Activated CD4-positive, alpha-beta memory T cell treated with anti-CD3 and anti-CD28 coated beads for 36 hours (primary cell): ENCODE results near the gene KIAA1671. TPM values are rescaled to one million over a fixed set of nuclear protein-coding genes. Genes with fewer than 3 reads are reported as not detected.

Experiments
- CTCF ChIA-PET: fragments of 350-600 bp; sonication (Branson Sonifier 250); formaldehyde crosslinking; loops from one replicate; lab custom pipeline; 2021; ENCODE audit warnings: antibody characterized with exemption, inconsistent platforms; lab: Charles Lee
- POLR2A ChIA-PET: fragments of 350-600 bp; sonication (Branson Sonifier 250); formaldehyde crosslinking; loops from one replicate; lab custom pipeline; 2021; ENCODE audit warnings: antibody characterized with exemption; lab: Charles Lee
- DNase-seq: peaks from one replicate; pipeline ENCODE4 v3.0.0-alpha.2; 2020
- H3K27ac Mint-ChIP-seq: one replicate; pipeline ENCODE4 v1.8.0; 2021; ENCODE audit warnings: mixed read lengths
- H3K27me3 Mint-ChIP-seq: one replicate; pipeline ENCODE4 v1.8.0; 2021; ENCODE audit warnings: mixed read lengths
- H3K36me3 Mint-ChIP-seq: one replicate; pipeline ENCODE4 v1.8.0; 2021; ENCODE audit warnings: mixed read lengths
- H3K4me1 Mint-ChIP-seq: one replicate; pipeline ENCODE4 v1.8.0; 2021; ENCODE audit warnings: low read depth, mixed read lengths
- H3K4me3 Mint-ChIP-seq: one replicate; pipeline ENCODE4 v1.8.0; 2021; ENCODE audit warnings: mild to moderate bottlenecking, mixed read lengths
- H3K9me3 Mint-ChIP-seq: one replicate; pipeline ENCODE4 v1.8.0; 2021; ENCODE audit warnings: mixed read lengths
- intact Hi-C: fragments of 100-400 bp; cut with micrococcal nuclease; formaldehyde crosslinking; loops from one replicate; pipeline ENCODE4 v1.15.1; 2023
- total RNA-seq, 2 experiments: library from RNA; stranded (reverse); gene quantifications; one replicate each; pipeline ENCODE4 v1.2.3, GENCODE V29; 2021

The KIAA1671 gene
- total RNA-seq, 2 experiments from 2014 or later: 6.5 to 6.8 TPM

GRCh38 chr22:25077964-25078363 is 125.4 kb downstream of the KIAA1671 start:
- H3K27ac Mint-ChIP-seq: no peak overlapping the region
- H3K4me3 Mint-ChIP-seq: no peak overlapping the region
- intact Hi-C loops: loop anchor here (5.0 kb wide), 1 partner anchor 369 kb away; no protein-coding TSS in a partner anchor
- no peaks in the 10 kb centered on the region for H3K9me3 Mint-ChIP-seq
- H3K4me1 Mint-ChIP-seq: peaks cover 54% of the 10 kb centered on the region
- no peaks in the 10 kb centered on the region for H3K36me3 Mint-ChIP-seq
- no peak for DNase-seq
- no peaks in the 10 kb centered on the region for H3K27me3 Mint-ChIP-seq
- ChIA-PET CTCF (interaction anchor here (0.6 to 4.0 kb wide), 7 partner anchors 10 to 95 kb away, joined by 3 to 40 read pairs (median 10); no protein-coding TSS in a partner anchor), POLR2A (interaction anchor here (1.3 to 1.8 kb wide), 2 partner anchors 8 to 9 kb away, joined by 3 to 6 read pairs; no protein-coding TSS in a partner anchor)

DNA sequence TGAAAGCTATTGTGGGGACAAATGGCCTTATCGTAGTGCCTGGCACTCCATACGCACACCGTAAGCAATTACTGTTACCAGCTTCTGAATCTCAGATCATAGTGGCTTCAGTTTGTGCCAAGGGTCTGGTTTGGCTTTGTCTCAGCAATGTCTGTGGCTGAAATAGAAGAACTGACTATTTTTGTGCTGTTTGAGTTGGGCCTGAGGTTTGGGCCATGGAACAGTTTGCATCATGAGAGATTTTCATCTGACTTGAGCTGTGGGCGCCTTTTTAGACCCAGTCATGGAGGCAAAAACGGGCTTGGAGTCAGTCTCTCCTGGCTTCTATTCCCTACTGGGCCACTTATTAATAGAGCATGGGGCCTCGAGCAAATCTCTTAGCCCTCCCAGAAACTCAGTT is 126.1 kb downstream of the KIAA1671 start:
- peak; percentile 34 for DNase-seq
- intact Hi-C loops: loop anchor here (5.0 kb wide), 1 partner anchor 369 kb away; no protein-coding TSS in a partner anchor
- Mint-ChIP-seq H3K4me3 (no peak overlapping the region), H3K9me3 (no peaks in the 10 kb centered on the region), H3K4me1 (peaks cover 50% of the 10 kb centered on the region), H3K27ac (no peak overlapping the region), H3K27me3 (no peaks in the 10 kb centered on the region), H3K36me3 (no peaks in the 10 kb centered on the region)
- ChIA-PET POLR2A (interaction anchor here (0.6 to 1.3 kb wide), 2 partner anchors 9 kb away, joined by 3 read pairs; no protein-coding TSS in a partner anchor), CTCF (interaction anchor here (0.8 to 4.0 kb wide), 5 partner anchors 10 to 31 kb away, joined by 3 to 37 read pairs (median 4); no protein-coding TSS in a partner anchor)

GRCh38 chr22:25080855-25081254 is 128.3 kb downstream of the KIAA1671 start:
- H3K4me1 Mint-ChIP-seq: peaks cover 48% of the 10 kb centered on the region
- POLR2A ChIA-PET: interaction anchor here (0.6 to 0.8 kb wide), 2 partner anchors 22 to 278 kb away, joined by 3 read pairs; no protein-coding TSS in a partner anchor
- CTCF ChIA-PET: interaction anchor here (0.6 to 4.6 kb wide), 21 partner anchors 8 to 1250 kb away, joined by 3 to 38 read pairs (median 4); no protein-coding TSS in a partner anchor

DNA sequence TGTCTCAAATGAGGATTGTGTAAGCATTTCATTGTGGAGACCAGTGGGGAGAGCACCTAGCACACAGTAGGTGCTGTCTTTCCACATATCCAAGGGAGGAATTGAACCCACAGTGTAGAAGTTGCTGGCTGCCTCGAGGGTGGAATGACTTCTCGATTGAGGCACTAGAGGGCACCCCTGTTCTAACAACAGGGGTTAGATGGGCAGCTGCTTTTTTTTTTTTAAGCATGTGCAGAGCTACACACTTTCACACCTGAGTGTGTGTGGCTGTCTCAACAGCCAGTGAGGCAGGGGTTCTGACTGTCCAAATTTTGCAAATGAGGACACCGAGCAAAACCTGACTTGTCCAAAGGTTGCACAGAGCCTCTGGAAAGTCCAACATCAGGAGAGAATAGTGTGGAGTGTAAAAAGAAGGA is 128.9 kb downstream of the KIAA1671 start:
- POLR2A ChIA-PET: interaction anchor here (0.6 to 0.8 kb wide), 2 partner anchors 22 to 279 kb away, joined by 3 read pairs; no protein-coding TSS in a partner anchor
- CTCF ChIA-PET: interaction anchor here (0.7 to 4.6 kb wide), 22 partner anchors 8 to 1249 kb away, joined by 3 to 38 read pairs (median 4); no protein-coding TSS in a partner anchor
- intact Hi-C loops: loop anchor here (5.0 to 10.0 kb wide), 2 partner anchors 91 to 253 kb away; no protein-coding TSS in a partner anchor
- peak; percentile 72 for DNase-seq
- Mint-ChIP-seq H3K27ac (no peak overlapping the region), H3K27me3 (no peaks in the 10 kb centered on the region), H3K36me3 (no peaks in the 10 kb centered on the region), H3K4me3 (no peak overlapping the region), H3K9me3 (no peaks in the 10 kb centered on the region), H3K4me1 (peaks cover 48% of the 10 kb centered on the region)

More at GRCh38 chr22:25080855-25081254, 128.3 kb downstream of the KIAA1671 start:
- Mint-ChIP-seq H3K9me3 (no peaks in the 10 kb centered on the region), H3K4me3 (no peak overlapping the region), H3K27ac (no peak overlapping the region), H3K36me3 (no peaks in the 10 kb centered on the region), H3K27me3 (no peaks in the 10 kb centered on the region)
- no peak for DNase-seq
- intact Hi-C loops: loop anchor here (5.0 to 10.0 kb wide), 2 partner anchors 91 to 254 kb away; no protein-coding TSS in a partner anchor

DNA sequence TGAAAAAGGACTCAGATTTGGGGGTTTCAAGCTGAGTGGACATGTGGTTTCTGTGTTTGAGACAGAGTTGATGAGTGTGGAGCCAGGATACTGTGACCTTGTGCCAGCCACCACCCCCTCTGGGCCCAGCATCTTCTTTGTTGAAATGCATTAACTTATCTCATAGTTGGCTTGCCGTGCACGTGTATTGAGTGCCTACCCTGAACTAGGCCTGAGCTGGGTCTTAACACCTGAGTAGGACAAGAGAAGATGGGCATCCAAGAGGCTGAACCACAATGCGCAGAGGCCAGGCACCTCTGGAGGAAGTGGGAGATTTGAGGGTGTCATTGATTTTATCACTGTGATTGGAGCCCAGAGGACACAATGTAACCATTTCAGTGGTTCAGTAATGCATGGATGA is 129.6 kb downstream of the KIAA1671 start:
- no peak overlapping the region for H3K4me3 Mint-ChIP-seq
- ChIA-PET POLR2A (no interaction called here), CTCF (interaction anchor here (0.7 to 4.6 kb wide), 19 partner anchors 8 to 1249 kb away, joined by 3 to 38 read pairs (median 5); no protein-coding TSS in a partner anchor)
- no peaks in the 10 kb centered on the region for H3K36me3 Mint-ChIP-seq
- no peaks in the 10 kb centered on the region for H3K27me3 Mint-ChIP-seq
- DNase-seq: no peak
- H3K27ac Mint-ChIP-seq: no peak overlapping the region
- no peaks in the 10 kb centered on the region for H3K9me3 Mint-ChIP-seq
- intact Hi-C loops: loop anchor here (5.0 to 10.0 kb wide), 2 partner anchors 90 to 253 kb away; no protein-coding TSS in a partner anchor
- H3K4me1 Mint-ChIP-seq: peaks cover 48% of the 10 kb centered on the region

DNA sequence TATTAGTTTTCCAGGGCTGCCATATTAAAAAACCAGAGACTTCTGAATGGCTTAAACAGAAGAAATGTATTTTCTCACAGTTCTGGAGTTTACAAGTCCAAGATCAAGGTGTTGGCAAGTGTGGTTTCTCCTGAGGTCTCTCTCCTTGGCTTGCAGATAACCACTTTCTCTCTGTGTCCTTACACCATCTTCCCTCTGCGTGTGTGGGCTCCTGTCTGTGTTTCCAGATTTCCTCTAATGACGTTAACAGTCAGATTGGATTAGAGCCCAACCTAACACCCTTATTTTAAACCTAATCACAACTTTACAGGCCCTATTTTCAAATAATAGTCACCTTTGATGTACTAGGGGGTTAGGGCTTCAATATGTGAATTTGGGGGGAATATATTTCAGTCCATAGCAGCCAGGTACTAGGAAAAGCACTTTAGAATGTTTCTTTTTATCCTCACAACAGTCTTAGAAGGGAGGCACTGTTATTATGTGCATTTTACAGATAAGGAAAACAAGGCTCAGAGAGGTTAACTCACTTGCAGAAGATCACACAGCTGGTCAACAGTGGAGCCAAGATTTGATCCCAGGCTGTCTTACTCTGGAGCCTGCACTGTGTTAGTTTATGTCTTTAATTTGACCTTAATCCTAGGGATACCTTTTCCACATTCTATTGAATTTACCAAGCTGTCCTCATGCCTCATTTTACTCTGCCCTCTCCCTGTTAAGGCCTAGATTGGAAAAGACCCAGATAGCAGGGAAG is 130.7 kb downstream of the KIAA1671 start:
- POLR2A ChIA-PET: no interaction called here
- Mint-ChIP-seq H3K27ac (no peak overlapping the region), H3K4me3 (no peak overlapping the region), H3K9me3 (no peaks in the 10 kb centered on the region), H3K36me3 (no peaks in the 10 kb centered on the region), H3K4me1 (peaks cover 38% of the 10 kb centered on the region), H3K27me3 (no peaks in the 10 kb centered on the region)
- intact Hi-C loops: loop anchor here (5.0 to 10.0 kb wide), 2 partner anchors 89 to 252 kb away; no protein-coding TSS in a partner anchor
- DNase-seq: no peak
- CTCF ChIA-PET: interaction anchor here (2.0 to 4.6 kb wide), 4 partner anchors 14 to 89 kb away, joined by 4 to 38 read pairs (median 32); no protein-coding TSS in a partner anchor

- Mint-ChIP-seq H3K27me3 (no peaks in the 10 kb centered on the region), H3K36me3 (no peaks in the 10 kb centered on the region), H3K27ac (no peak overlapping the region), H3K9me3 (no peaks in the 10 kb centered on the region), H3K4me1 (peaks cover 33% of the 10 kb centered on the region), H3K4me3 (no peak overlapping the region)
- ChIA-PET CTCF (interaction anchor here (4.6 kb wide), 1 partner anchor 27 kb away, joined by 38 read pairs; no protein-coding TSS in a partner anchor), POLR2A (no interaction called here)
- intact Hi-C loops: loop anchor here (5.0 to 10.0 kb wide), 2 partner anchors 88 to 251 kb away; no protein-coding TSS in a partner anchor
- DNase-seq: no peak
Measured at GRCh38 chr22:25083807-25084200, 131.3 kb downstream of the KIAA1671 start.

DNA sequence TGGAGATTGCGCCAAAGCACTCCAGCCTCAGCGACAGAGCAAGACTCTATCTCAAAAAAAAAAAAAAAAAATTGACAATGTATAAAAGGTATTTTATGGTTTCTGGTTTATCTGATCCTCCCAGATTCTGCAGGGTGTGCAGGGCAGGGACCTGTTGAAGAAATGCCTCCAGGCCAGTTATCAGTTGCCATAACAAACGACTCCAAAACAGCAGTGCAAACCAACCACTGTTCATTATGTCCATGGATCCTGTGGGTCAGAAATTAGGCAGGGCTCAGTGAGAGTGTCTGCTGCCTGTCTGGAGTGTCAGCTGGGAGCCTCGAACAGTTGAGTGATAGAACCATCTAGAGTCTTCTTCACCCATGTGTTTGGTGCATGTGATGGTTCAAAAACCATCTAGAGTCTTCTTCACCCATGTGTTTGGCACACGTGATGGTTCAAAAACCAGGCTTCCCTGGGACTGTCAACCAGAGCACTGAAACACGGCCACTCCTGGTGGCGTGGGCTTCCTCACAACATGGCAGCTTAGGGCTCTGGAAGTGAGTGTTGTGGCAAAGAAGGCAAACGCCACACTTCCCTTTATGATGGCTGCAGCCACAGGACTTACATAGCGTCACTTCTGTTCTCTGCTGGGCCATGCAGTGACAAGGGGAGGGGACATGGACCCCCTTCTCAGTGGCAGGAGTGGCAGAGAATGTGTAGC is 132.0 kb downstream of the KIAA1671 start:
- H3K27ac Mint-ChIP-seq: no peak overlapping the region

DNA sequence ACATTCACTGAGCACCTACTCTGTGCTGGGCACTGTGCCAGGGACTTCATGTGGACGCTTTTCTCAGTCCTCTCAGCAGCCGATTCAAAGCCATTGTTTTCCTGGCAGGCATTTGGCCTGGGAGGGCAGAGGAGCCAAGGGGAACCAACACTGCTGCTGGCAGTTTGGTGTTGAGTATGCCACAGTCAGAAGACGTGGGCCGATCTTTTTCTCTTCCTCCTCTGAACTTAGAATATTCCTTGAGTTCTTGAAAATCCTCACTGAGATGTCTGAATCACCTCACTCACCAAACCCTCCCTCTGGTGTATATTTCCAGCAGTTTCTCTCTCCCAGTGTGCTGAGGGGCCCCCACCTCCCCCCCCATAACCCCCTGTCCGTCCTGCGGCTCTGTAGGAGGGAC is 132.6 kb downstream of the KIAA1671 start:
- H3K4me1 Mint-ChIP-seq: peaks cover 33% of the 10 kb centered on the region
- H3K4me3 Mint-ChIP-seq: no peak overlapping the region
- DNase-seq: no peak
- POLR2A ChIA-PET: interaction anchor here (1.3 to 2.1 kb wide), 2 partner anchors 9 to 12 kb away, joined by 4 to 29 read pairs; no protein-coding TSS in a partner anchor
- no peaks in the 10 kb centered on the region for H3K9me3 Mint-ChIP-seq
- H3K36me3 Mint-ChIP-seq: no peaks in the 10 kb centered on the region
- CTCF ChIA-PET: no interaction called here
- no peaks in the 10 kb centered on the region for H3K27me3 Mint-ChIP-seq
- intact Hi-C loops: loop anchor here (5.0 to 10.0 kb wide), 3 partner anchors 250 to 662 kb away; no protein-coding TSS in a partner anchor
- H3K27ac Mint-ChIP-seq: no peak overlapping the region

More for the DNA sequence above, 132.0 kb downstream of the KIAA1671 start:
- H3K36me3 Mint-ChIP-seq: no peaks in the 10 kb centered on the region
- no peak overlapping the region for H3K4me3 Mint-ChIP-seq
- no peaks in the 10 kb centered on the region for H3K9me3 Mint-ChIP-seq
- DNase-seq: no peak
- no peaks in the 10 kb centered on the region for H3K27me3 Mint-ChIP-seq
- intact Hi-C loops: loop anchor here (5.0 to 10.0 kb wide), 4 partner anchors 88 to 663 kb away; no protein-coding TSS in a partner anchor
- peaks cover 32% of the 10 kb centered on the region for H3K4me1 Mint-ChIP-seq
- POLR2A ChIA-PET: no interaction called here
- CTCF ChIA-PET: no interaction called here

DNA sequence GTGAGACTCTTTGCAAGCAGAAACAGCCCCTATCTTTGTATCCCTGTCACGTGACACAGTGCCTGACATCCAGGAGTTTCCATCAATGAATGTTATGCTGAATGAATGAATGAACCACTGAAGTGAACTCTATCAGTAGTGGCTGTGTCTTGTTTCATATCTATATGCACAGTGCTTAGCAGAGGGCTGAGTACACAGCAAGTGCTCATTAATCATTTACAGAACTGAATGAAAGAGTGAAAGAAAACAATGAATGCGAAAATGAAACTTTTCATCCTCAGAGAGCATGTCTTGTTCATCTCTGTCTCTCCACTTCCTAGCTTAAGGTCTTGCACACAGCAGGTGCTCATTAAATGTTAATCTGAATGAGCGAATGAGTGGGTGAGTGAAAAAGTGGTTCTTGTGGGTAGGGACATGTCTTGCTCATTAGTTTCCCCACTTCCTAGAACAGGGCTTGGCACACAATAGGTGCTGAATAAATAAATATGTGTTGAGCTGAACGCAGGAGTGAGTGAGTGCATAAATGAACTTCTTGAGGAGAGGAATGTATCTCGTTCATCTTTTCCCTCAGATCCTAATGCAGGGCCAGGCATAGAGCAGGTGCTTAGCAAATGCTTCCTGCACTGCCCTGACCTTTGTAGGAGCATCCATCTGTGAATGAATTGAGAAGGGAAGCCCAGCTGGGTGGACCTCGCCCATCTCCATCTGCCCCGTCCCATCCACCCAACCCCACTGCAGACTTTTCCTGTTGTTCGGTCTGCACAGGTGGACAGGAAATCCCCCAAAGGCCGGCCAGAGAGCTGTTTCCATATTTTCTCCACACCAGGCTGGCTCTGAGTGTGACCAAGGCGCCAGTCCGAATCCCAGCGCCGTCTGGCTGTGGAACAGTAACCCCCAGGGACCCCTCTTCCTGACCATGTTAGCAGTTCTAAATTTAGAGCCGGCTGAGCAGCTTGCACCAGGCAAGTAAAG is 133.7 kb downstream of the KIAA1671 start:
- peak; percentile 43 for DNase-seq
- ChIA-PET CTCF (interaction anchor here (1.0 to 2.2 kb wide), 11 partner anchors 10 to 247 kb away, joined by 3 to 16 read pairs (median 6); no protein-coding TSS in a partner anchor), POLR2A (interaction anchor here (0.6 to 2.1 kb wide), 4 partner anchors 10 to 18 kb away, joined by 4 to 29 read pairs (median 5); no protein-coding TSS in a partner anchor)
- intact Hi-C loops: loop anchor here (5.0 to 10.0 kb wide), 3 partner anchors 249 to 661 kb away; no protein-coding TSS in a partner anchor
- Mint-ChIP-seq H3K4me1 (peaks cover 40% of the 10 kb centered on the region), H3K27ac (peak overlapping the region; percentile 51), H3K9me3 (no peaks in the 10 kb centered on the region), H3K4me3 (no peak overlapping the region), H3K36me3 (no peaks in the 10 kb centered on the region), H3K27me3 (no peaks in the 10 kb centered on the region)
